HEK293T (cell line): ENCODE results near the gene IQSEC1.

Experiments used
- CTCF ChIA-PET: fragments of 350-600 bp; formaldehyde crosslinking; extraction: SDS; loops from one replicate; lab custom pipeline; 2021; ENCODE audit warnings: antibody characterized with exemption, inconsistent platforms; lab: Yijun Ruan, JAX
- POLR2A ChIA-PET: fragments of 350-600 bp; formaldehyde crosslinking; extraction: SDS; loops from one replicate; lab custom pipeline; 2020; ENCODE audit warnings: antibody characterized with exemption, inconsistent platforms; lab: Yijun Ruan, JAX
- DNase-seq: peaks from one replicate; pipeline ENCODE4 v3.0.0; 2012; ENCODE audit warnings: mixed read lengths; ENCODE audit errors: extremely low spot score
- ARNT ChIP-seq: fragments of 450-650 bp; IDR thresholded peaks from 2 replicates; pipeline ENCODE4 v1.6.1; 2017; ENCODE audit warnings: mild to moderate bottlenecking
- BHLHE40 ChIP-seq: fragments of 450-650 bp; IDR thresholded peaks from 2 replicates; pipeline ENCODE4 v1.6.1; 2016; ENCODE audit warnings: mild to moderate bottlenecking, moderate library complexity, borderline replicate concordance
- CTBP1 ChIP-seq: fragments of 450-650 bp; IDR thresholded peaks from 2 replicates; pipeline ENCODE4 v1.6.1; 2016; ENCODE audit warnings: borderline replicate concordance
- ELF4 ChIP-seq: fragments of 450-650 bp; IDR thresholded peaks from 2 replicates; pipeline ENCODE4 v1.6.1; 2017; ENCODE audit warnings: antibody characterized with exemption
- FOXA1 ChIP-seq: fragments of 450-650 bp; IDR thresholded peaks from 2 replicates; pipeline ENCODE4 v1.6.1; 2016; ENCODE audit warnings: mild to moderate bottlenecking
- FOXK2 ChIP-seq: fragments of 450-650 bp; IDR thresholded peaks from 2 replicates; pipeline ENCODE4 v1.6.1; 2016; ENCODE audit warnings: mild to moderate bottlenecking
- FOXM1 ChIP-seq: fragments of 450-650 bp; IDR thresholded peaks from 2 replicates; pipeline ENCODE4 v1.6.1; 2017; ENCODE audit warnings: mild to moderate bottlenecking, borderline replicate concordance
- HDGF ChIP-seq: fragments of 450-650 bp; IDR thresholded peaks from 2 replicates; pipeline ENCODE4 v1.6.1; 2017; ENCODE audit warnings: antibody characterized with exemption, borderline replicate concordance
- L3MBTL2 ChIP-seq: fragments of 450-650 bp; conservative IDR thresholded peaks from 2 replicates; pipeline ENCODE4 v1.6.1; 2016; ENCODE audit warnings: mild to moderate bottlenecking
- LEF1 ChIP-seq: fragments of 450-650 bp; IDR thresholded peaks from 2 replicates; pipeline ENCODE4 v1.6.1; 2017; ENCODE audit warnings: mild to moderate bottlenecking, borderline replicate concordance
- NFRKB ChIP-seq: fragments of 450-650 bp; IDR thresholded peaks from 2 replicates; pipeline ENCODE4 v1.6.1; 2016; ENCODE audit warnings: mild to moderate bottlenecking, moderate library complexity
- PKNOX1 ChIP-seq: fragments of 450-650 bp; IDR thresholded peaks from 2 replicates; pipeline ENCODE4 v1.6.1; 2016
- SP1 ChIP-seq: fragments of 450-650 bp; IDR thresholded peaks from 2 replicates; pipeline ENCODE4 v1.6.1; 2017
- SUZ12 ChIP-seq: fragments of 450-650 bp; IDR thresholded peaks from 2 replicates; pipeline ENCODE4 v1.6.1; 2016; ENCODE audit warnings: mild to moderate bottlenecking
- TARDBP ChIP-seq: fragments of 450-650 bp; IDR thresholded peaks from 2 replicates; pipeline ENCODE4 v1.6.1; 2016
- ZNF384 ChIP-seq: fragments of 450-650 bp; IDR thresholded peaks from 2 replicates; pipeline ENCODE4 v1.6.1; 2016

Gene IQSEC1

GRCh38 chr3:13057282-13058040 is 15.8 kb downstream of the IQSEC1 start:
- ChIA-PET CTCF (no interaction called here), POLR2A (no interaction called here)
- DNase-seq = peak; percentile 25
- no peak for TF ChIP-seq BHLHE40
- no peak for TF ChIP-seq SUZ12
- TF ChIP-seq FOXK2 = no peak
- no peak for TF ChIP-seq ARNT
- no peak for TF ChIP-seq TARDBP
- TF ChIP-seq LEF1 = no peak
- TF ChIP-seq SP1 = no peak
- TF ChIP-seq FOXM1 = no peak
- TF ChIP-seq FOXA1 = no peak
- TF ChIP-seq CTBP1 = no peak
- no peak for TF ChIP-seq ZNF384
- no peak for TF ChIP-seq ELF4
- TF ChIP-seq NFRKB = no peak
- no peak for TF ChIP-seq L3MBTL2
- TF ChIP-seq HDGF = no peak
- no peak for TF ChIP-seq PKNOX1

- ChIA-PET CTCF (no interaction called here), POLR2A (no interaction called here)
- TF ChIP-seq TARDBP (no peak), HDGF (no peak), ARNT (no peak), SP1 (no peak), ZNF384 (no peak), ELF4 (no peak), PKNOX1 (no peak), FOXM1 (no peak), LEF1 (no peak), FOXA1 (no peak), BHLHE40 (no peak), NFRKB (no peak), CTBP1 (no peak), L3MBTL2 (no peak), SUZ12 (no peak), FOXK2 (no peak)
- DNase-seq = no peak
Measured at GRCh38 chr3:13055634-13056033, 17.6 kb downstream of the IQSEC1 start.

GRCh38 chr3:13054341-13055285 is 18.6 kb downstream of the IQSEC1 start:
- no peak for DNase-seq
- POLR2A ChIA-PET = no interaction called here
- CTCF ChIA-PET = no interaction called here
- TF ChIP-seq PKNOX1 (no peak), ARNT (no peak)

- ChIA-PET POLR2A (no interaction called here), CTCF (no interaction called here)
- no peak for DNase-seq
- TF ChIP-seq NFRKB = no peak
- no peak for TF ChIP-seq PKNOX1
- TF ChIP-seq SP1 = no peak
- no peak for TF ChIP-seq ZNF384
- TF ChIP-seq BHLHE40 = no peak
- TF ChIP-seq FOXM1 = no peak
- no peak for TF ChIP-seq HDGF
- TF ChIP-seq TARDBP = no peak
Measured at GRCh38 chr3:13053893-13054292, 19.3 kb downstream of the IQSEC1 start.

GRCh38 chr3:13053420-13053819 is 19.8 kb downstream of the IQSEC1 start:
- no peak for DNase-seq
- ChIA-PET CTCF (no interaction called here), POLR2A (no interaction called here)
- TF ChIP-seq PKNOX1 (no peak), BHLHE40 (no peak), CTBP1 (no peak), FOXA1 (no peak), HDGF (no peak), ARNT (no peak), SUZ12 (no peak), L3MBTL2 (no peak), LEF1 (no peak), ZNF384 (no peak), ELF4 (no peak), FOXK2 (no peak), NFRKB (no peak), SP1 (no peak), TARDBP (no peak), FOXM1 (no peak)
